ENCODE results near the gene SRM. TPM values are rescaled to one million over a fixed set of nuclear protein-coding genes. Genes with fewer than 3 reads are reported as not detected.
"Not testable (repeated sequence)": the region's sequence is repeated elsewhere in the genome, so short reads cannot be mapped to it uniquely, and the experiment has no call there.

The SRM gene
- total RNA-seq, 2 donors from 2014 or later, result 50.8 to 57.4 TPM

- ATAC-seq (ENCODE audit: insufficient number of reproducible peaks, low FRiP score, low read depth), result no peak
- peaks cover 2% of the 10 kb centered on the region in 2 donors for H3K4me1 ChIP-seq (ENCODE audit: control insufficient read depth in 1 of 2, low read depth in 2 of 2)
- H3K4me3 ChIP-seq, result no peak overlapping the region
- TF ChIP-seq CTCF (IDR thresholded peaks at IDR 0.05), result no peak
- no peaks in the 10 kb centered on the region for H3K27me3 ChIP-seq (replicated peaks; ENCODE audit: insufficient read depth)
- DNase-seq (ENCODE audit: low spot score), result no peak
- H3K27ac ChIP-seq, result no peak overlapping the region
- no peaks in the 10 kb centered on the region for H3K36me3 ChIP-seq
- H3K9me3 ChIP-seq, result no peaks in the 10 kb centered on the region
Observed at GRCh38 chr1:11042995-11043874, 16.6 kb downstream of the SRM start.

GRCh38 chr1:11042065-11042464, 17.8 kb downstream of the SRM start:
- DNase-seq (ENCODE audit: low spot score), result no peak
- no peak for TF ChIP-seq CTCF (IDR thresholded peaks at IDR 0.05)
- no peak for ATAC-seq (ENCODE audit: insufficient number of reproducible peaks, low FRiP score, low read depth)
- Histone ChIP-seq H3K27ac (no peak overlapping the region), H3K9me3 (no peaks in the 10 kb centered on the region), H3K4me3 (no peak overlapping the region), H3K27me3 (replicated peaks; ENCODE audit: insufficient read depth) (no peaks in the 10 kb centered on the region), H3K36me3 (no peaks in the 10 kb centered on the region), H3K4me1 (ENCODE audit: control insufficient read depth in 1 of 2, low read depth in 2 of 2) (peaks cover 5 to 8% of the 10 kb centered on the region in 2 donors)

- Histone ChIP-seq H3K36me3 (no peaks in the 10 kb centered on the region), H3K4me1 (ENCODE audit: control insufficient read depth in 1 of 2, low read depth in 2 of 2) (peaks cover 5 to 8% of the 10 kb centered on the region in 2 donors), H3K27me3 (replicated peaks; ENCODE audit: insufficient read depth) (no peaks in the 10 kb centered on the region), H3K4me3 (no peak overlapping the region), H3K27ac (no peak overlapping the region), H3K9me3 (no peaks in the 10 kb centered on the region)
- no peak for TF ChIP-seq CTCF (IDR thresholded peaks at IDR 0.05)
- DNase-seq (ENCODE audit: low spot score), result no peak
- ATAC-seq (ENCODE audit: insufficient number of reproducible peaks, low FRiP score, low read depth), result no peak
Observed at GRCh38 chr1:11041048-11041447, 18.8 kb downstream of the SRM start.

- not testable (repeated sequence) for H3K27ac ChIP-seq; DNase-seq (ENCODE audit: low spot score); H3K4me3 ChIP-seq; H3K27me3 ChIP-seq (replicated peaks; ENCODE audit: insufficient read depth); ATAC-seq (ENCODE audit: insufficient number of reproducible peaks, low FRiP score, low read depth); H3K9me3 ChIP-seq; H3K4me1 ChIP-seq (ENCODE audit: control insufficient read depth in 1 of 2, low read depth in 2 of 2); H3K36me3 ChIP-seq
Observed at GRCh38 chr1:11040105-11040429, 19.8 kb downstream of the SRM start.

GRCh38 chr1:11039351-11040104, 20.3 kb downstream of the SRM start:
- Histone ChIP-seq H3K36me3 (no peaks in the 10 kb centered on the region), H3K27ac (no peak overlapping the region), H3K9me3 (no peaks in the 10 kb centered on the region), H3K4me1 (ENCODE audit: control insufficient read depth in 1 of 2, low read depth in 2 of 2) (peaks cover 5 to 8% of the 10 kb centered on the region in 2 donors), H3K4me3 (no peak overlapping the region), H3K27me3 (replicated peaks; ENCODE audit: insufficient read depth) (no peaks in the 10 kb centered on the region)
- DNase-seq (ENCODE audit: low spot score) (no peak), ATAC-seq (ENCODE audit: insufficient number of reproducible peaks, low FRiP score, low read depth) (no peak)
- no peak for TF ChIP-seq CTCF (IDR thresholded peaks at IDR 0.05)

All from thoracic aorta (tissue), 2 donors.